Endothelial cell of umbilical vein (primary cell): ENCODE measurements around the gene NRF1. TPM values are rescaled to one million over a fixed set of nuclear protein-coding genes. Genes with fewer than 3 reads are reported as not detected.

Source experiments
- BruUV-seq: library from RNA; stranded (reverse); fragments of 400-500 nt; replicated peaks from 2 replicates; lab custom pipeline; 2021; lab: Mats Ljungman, UMichigan
- CTCF ChIA-PET: fragments of 300-600, 350-600 bp; sonication (Branson Sonifier 250); formaldehyde crosslinking; loops from one replicate; lab custom pipeline; 2021; ENCODE audit warnings: antibody characterized with exemption, inconsistent platforms; lab: Charles Lee
- POLR2A ChIA-PET: fragments of 300-600, 350-600 bp; sonication (Branson Sonifier 250); formaldehyde crosslinking; loops from one replicate; lab custom pipeline; 2021; ENCODE audit warnings: antibody characterized with exemption, inconsistent platforms; lab: Charles Lee
- DNase-seq: peaks from one replicate; pipeline ENCODE4 v3.0.0-alpha.2; 2011; ENCODE audit warnings: low read depth, low spot score
- FAIRE-seq: peaks from 2 replicates; lab custom pipeline; 2011; peaks lifted over from hg19 to GRCh38; lab: Jason Lieb, UNC
- H2AFZ ChIP-seq: 2 replicates; pipeline ENCODE4 v1.6.0; 2012; ENCODE audit warnings: low read depth, low read length, control low read depth, inconsistent platforms
- H3K27ac ChIP-seq: 2 replicates; pipeline ENCODE4 v1.5.1; 2011; ENCODE audit warnings: low read depth, mild to moderate bottlenecking, control low read depth, low read length, moderate library complexity; ENCODE audit not compliant: insufficient read depth
- H3K27me3 ChIP-seq, 2 experiments: 2 replicates each; pipeline versions ENCODE4 v1.6.0 to v1.6.1; 2011; ENCODE audit warnings: low read length in 2 of 2, mixed read lengths in 1 of 2; ENCODE audit not compliant: control insufficient read depth in 2 of 2, insufficient read depth in 2 of 2
- H3K36me3 ChIP-seq, 2 experiments: 2 replicates in 1 of 2; 3 replicates in 1 of 2; pipeline ENCODE4 v1.5.1; 2011; ENCODE audit warnings: low read length in 2 of 2, mild to moderate bottlenecking in 1 of 2, moderate library complexity in 1 of 2; ENCODE audit not compliant: control insufficient read depth in 2 of 2, insufficient read depth in 2 of 2; ENCODE audit errors: extremely low read depth in 1 of 2
- H3K4me1 ChIP-seq: 3 replicates; pipeline ENCODE4 v1.5.1; 2011; ENCODE audit warnings: mild to moderate bottlenecking, low read length; ENCODE audit not compliant: control insufficient read depth, insufficient read depth; ENCODE audit errors: extremely low read depth
- H3K4me2 ChIP-seq: 2 replicates; pipeline ENCODE4 v1.6.1; 2011; ENCODE audit warnings: low read length, control low read depth, mixed read lengths; ENCODE audit not compliant: insufficient read depth
- H3K4me3 ChIP-seq, 3 experiments: fragments of 200-600 bp in 1 of 3; sonication (generic), shearing (Covaris generic) in 1 of 3; replicated peaks in 1 of 3; 2 replicates each; pipeline ENCODE4 v1.5.1; 2011 to 2016; ENCODE audit warnings: control low read depth in 3 of 3, low read length in 3 of 3, mild to moderate bottlenecking in 2 of 3, inconsistent platforms in 1 of 3, low read depth in 1 of 3, moderate library complexity in 1 of 3; ENCODE audit not compliant: insufficient read depth in 1 of 3
- H3K79me2 ChIP-seq: 2 replicates; pipeline ENCODE4 v1.6.0; 2012; ENCODE audit warnings: low read length, inconsistent platforms; ENCODE audit not compliant: control insufficient read depth, insufficient read depth
- H3K9ac ChIP-seq: replicated peaks from 2 replicates; pipeline ENCODE3; 2011; ENCODE audit warnings: low read length, control low read depth; ENCODE audit not compliant: insufficient read depth; ENCODE audit errors: extremely low read depth
- H3K9me1 ChIP-seq: replicated peaks from 3 replicates; pipeline ENCODE4 v1.6.0; 2011; ENCODE audit warnings: mild to moderate bottlenecking, low read length; ENCODE audit not compliant: control insufficient read depth, insufficient read depth; ENCODE audit errors: extremely low read depth
- H3K9me3 ChIP-seq: replicated peaks from 2 replicates; pipeline ENCODE4 v1.5.1; 2012; ENCODE audit warnings: low read length, inconsistent platforms; ENCODE audit not compliant: control insufficient read depth, insufficient read depth
- H4K20me1 ChIP-seq: replicated peaks from 2 replicates; pipeline ENCODE3; 2011; ENCODE audit warnings: mild to moderate bottlenecking, low read length; ENCODE audit not compliant: control insufficient read depth, insufficient read depth; ENCODE audit errors: extremely low read depth
- EZH2 ChIP-seq: IDR thresholded peaks from 2 replicates; pipeline ENCODE4 v1.6.1; 2012; ENCODE audit warnings: borderline replicate concordance, low read depth, mild to moderate bottlenecking, moderate library complexity, low read length, inconsistent platforms; ENCODE audit not compliant: severe bottlenecking
- FOS ChIP-seq: IDR thresholded peaks from 2 replicates; pipeline ENCODE4 v1.6.1; 2011; ENCODE audit warnings: mild to moderate bottlenecking, low read length, moderate library complexity, borderline replicate concordance; ENCODE audit not compliant: insufficient read depth
- GATA2 ChIP-seq: IDR thresholded peaks from 2 replicates; pipeline ENCODE4 v1.7.0; 2011; ENCODE audit warnings: low read depth, mild to moderate bottlenecking, moderate library complexity, mixed read lengths, low read length; ENCODE audit not compliant: insufficient read length, insufficient read depth
- JUN ChIP-seq: IDR thresholded peaks from 2 replicates; pipeline ENCODE4 v1.6.1; 2011; ENCODE audit warnings: borderline replicate concordance, low read depth; ENCODE audit not compliant: insufficient read length, insufficient read depth
- MYC ChIP-seq: IDR thresholded peaks from one replicate; pipeline ENCODE4 v1.6.1; 2011; ENCODE audit warnings: mild to moderate bottlenecking, low read depth, low read length
- POLR2A ChIP-seq: IDR thresholded peaks from 2 replicates; pipeline ENCODE4 v1.6.1; 2012; ENCODE audit warnings: low read depth, mild to moderate bottlenecking, control low read depth, low read length
- POLR2AphosphoS5 ChIP-seq: IDR thresholded peaks from 2 replicates; pipeline ENCODE4 v1.6.1; 2012; ENCODE audit warnings: low read depth, mild to moderate bottlenecking, control low read depth, low read length, moderate library complexity; ENCODE audit not compliant: insufficient read depth
- dilution Hi-C: fragments of 300-500 bp; cut with MboI; formaldehyde crosslinking; loops from one replicate; pipeline ENCODE4 v1.15.0; 2019; ENCODE audit warnings: low sequenced_read_pairs; ENCODE audit not compliant: extremely low pct_ligation_motif_present
- intact Hi-C: fragments of 100-400 bp; cut with micrococcal nuclease; formaldehyde crosslinking; loops from one replicate; pipeline ENCODE4 v1.10.0; 2022
- polyA plus RNA-seq, 4 experiments: library from polyadenylated mRNA; depleted of rRNA in 3 of 4; stranded (reverse) in 3 of 4; unstranded in 1 of 4; fragments of >200 nt; gene quantifications; 2 replicates each; pipeline versions ENCODE4 v1.2.1 to v1.2.3, GENCODE V29; 2011 to 2012; ENCODE audit warnings: missing spikeins in 1 of 4
- total RNA-seq: library from RNA; stranded (reverse); gene quantifications from 2 replicates; pipeline ENCODE4 v1.2.3, GENCODE V29; 2021
- TF ChIP-seq, protein P1 (sequence below), 2 donors: IDR thresholded peaks; 1 replicate in 1 of 2; 2 replicates in 1 of 2; pipeline ENCODE4 v1.5.1; 2011; ENCODE audit warnings: low read length in 2 of 2, mild to moderate bottlenecking in 2 of 2, moderate library complexity in 2 of 2, control low read depth in 1 of 2, inconsistent platforms in 1 of 2, low read depth in 1 of 2; ENCODE audit not compliant: insufficient read depth in 1 of 2; ENCODE audit errors: extremely low read depth in 1 of 2

NRF1 gene
- total and polyA plus RNA-seq, 2 donors (not counting 3 experiments of a cell fraction or from before 2014, with no cell fraction given), result 14.6 to 20.3 TPM

DNA sequence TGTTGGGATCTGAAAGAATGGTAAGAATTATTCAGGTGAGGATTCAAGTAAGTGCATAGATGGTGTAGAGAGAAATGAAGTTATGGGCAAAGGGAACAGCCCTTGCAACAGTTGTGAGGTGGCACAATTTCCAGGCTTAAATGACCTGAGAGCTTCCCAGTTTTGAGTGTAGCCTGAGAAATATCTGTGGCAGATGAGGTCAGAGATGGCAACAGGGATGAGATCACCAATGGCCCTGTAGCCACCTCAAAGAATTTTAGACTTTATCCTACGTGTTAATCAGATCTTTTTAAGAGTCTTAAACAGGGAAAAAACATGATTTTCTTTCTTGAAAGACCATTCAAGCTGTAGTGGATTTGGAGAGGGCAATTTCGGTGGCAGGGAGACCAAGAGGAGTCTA, 1.9 kb upstream of the NRF1 start:
- H3K27me3 ChIP-seq, result no peaks in the 10 kb centered on the region
- BruUV-seq, result no TSS peak
- H3K4me2 ChIP-seq, result no peak overlapping the region
- H3K4me1 ChIP-seq, result peaks cover 13% of the 10 kb centered on the region
- no peaks in the 10 kb centered on the region for H4K20me1 ChIP-seq
- ChIA-PET CTCF (interaction anchor here (3.8 kb wide), 1 partner anchor 31 kb away, joined by 133 read pairs; no protein-coding TSS in a partner anchor), POLR2A (no interaction called here)
- TF ChIP-seq GATA2 (no peak), POLR2AphosphoS5 (no peak), JUN (no peak), POLR2A (no peak), FOS (no peak), MYC (no peak), EZH2 (no peak)
- TF ChIP-seq, protein P1, sequence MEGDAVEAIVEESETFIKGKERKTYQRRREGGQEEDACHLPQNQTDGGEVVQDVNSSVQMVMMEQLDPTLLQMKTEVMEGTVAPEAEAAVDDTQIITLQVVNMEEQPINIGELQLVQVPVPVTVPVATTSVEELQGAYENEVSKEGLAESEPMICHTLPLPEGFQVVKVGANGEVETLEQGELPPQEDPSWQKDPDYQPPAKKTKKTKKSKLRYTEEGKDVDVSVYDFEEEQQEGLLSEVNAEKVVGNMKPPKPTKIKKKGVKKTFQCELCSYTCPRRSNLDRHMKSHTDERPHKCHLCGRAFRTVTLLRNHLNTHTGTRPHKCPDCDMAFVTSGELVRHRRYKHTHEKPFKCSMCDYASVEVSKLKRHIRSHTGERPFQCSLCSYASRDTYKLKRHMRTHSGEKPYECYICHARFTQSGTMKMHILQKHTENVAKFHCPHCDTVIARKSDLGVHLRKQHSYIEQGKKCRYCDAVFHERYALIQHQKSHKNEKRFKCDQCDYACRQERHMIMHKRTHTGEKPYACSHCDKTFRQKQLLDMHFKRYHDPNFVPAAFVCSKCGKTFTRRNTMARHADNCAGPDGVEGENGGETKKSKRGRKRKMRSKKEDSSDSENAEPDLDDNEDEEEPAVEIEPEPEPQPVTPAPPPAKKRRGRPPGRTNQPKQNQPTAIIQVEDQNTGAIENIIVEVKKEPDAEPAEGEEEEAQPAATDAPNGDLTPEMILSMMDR (IDR thresholded peaks at IDR 0.05; ENCODE audit: extremely low read depth in 1 of 2, insufficient read depth in 1 of 2, low read depth in 1 of 2, low read length in 2 of 2), result no peak
- no peak overlapping the region for H3K4me3 ChIP-seq
- H2AFZ ChIP-seq, result no peak overlapping the region
- H3K9ac ChIP-seq, result no peak overlapping the region
- H3K9me3 ChIP-seq, result no peaks in the 10 kb centered on the region
- H3K9me1 ChIP-seq, result no peaks in the 10 kb centered on the region
- H3K27ac ChIP-seq, result no peak overlapping the region
- peaks cover 39% of the 10 kb centered on the region for H3K79me2 ChIP-seq
- no peak for DNase-seq
- no peaks in the 10 kb centered on the region for H3K36me3 ChIP-seq
- intact Hi-C loops, result no loop called here
- FAIRE-seq, result no peak
- dilution Hi-C loops, result no loop called here
